GM18517 (cell line): Measurements from ENCODE around the gene CLEC4D.
A peak's percentile ranks its signal among the peaks of the same experiment; 100 is the strongest.
"Not testable (repeated sequence)": the region's sequence is repeated elsewhere in the genome, so short reads cannot be mapped to it uniquely, and the experiment has no call there.

Experiments used
- ATAC-seq: cut with Tn5 transposase; IDR thresholded peaks from one replicate; pipeline ENCODE4 v1.9.1; 2021; ENCODE audit warnings: mild to moderate bottlenecking, moderate library complexity; ENCODE audit not compliant: unreplicated experiment

Gene CLEC4D

GRCh38 chr12:8527250-8528130, 14.2 kb downstream of the CLEC4D start:
- no peak for ATAC-seq

- no peak for ATAC-seq
Observed at GRCh38 chr12:8532045-8532444, 18.7 kb downstream of the CLEC4D start.

DNA sequence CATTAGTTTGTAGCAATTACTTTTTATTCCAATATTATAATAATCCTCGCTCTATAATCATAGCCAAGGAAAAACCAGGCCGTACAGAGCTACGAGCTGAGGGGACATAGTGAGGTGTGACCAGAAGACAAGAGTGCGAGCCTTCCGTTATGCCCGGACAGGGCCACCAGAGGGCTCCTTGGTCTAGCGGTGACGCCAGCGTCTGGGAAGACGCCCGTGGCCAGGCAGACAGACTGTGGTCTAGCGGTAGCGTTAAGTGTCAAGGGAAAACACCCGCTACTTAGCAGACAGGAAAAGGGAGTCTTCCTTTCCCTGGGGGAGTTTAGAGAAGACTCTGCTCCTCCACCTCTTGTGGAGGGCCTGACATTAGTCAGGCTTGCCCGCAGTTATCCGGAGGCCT, 24.5 kb downstream of the CLEC4D start:
- not testable (repeated sequence) for ATAC-seq

DNA sequence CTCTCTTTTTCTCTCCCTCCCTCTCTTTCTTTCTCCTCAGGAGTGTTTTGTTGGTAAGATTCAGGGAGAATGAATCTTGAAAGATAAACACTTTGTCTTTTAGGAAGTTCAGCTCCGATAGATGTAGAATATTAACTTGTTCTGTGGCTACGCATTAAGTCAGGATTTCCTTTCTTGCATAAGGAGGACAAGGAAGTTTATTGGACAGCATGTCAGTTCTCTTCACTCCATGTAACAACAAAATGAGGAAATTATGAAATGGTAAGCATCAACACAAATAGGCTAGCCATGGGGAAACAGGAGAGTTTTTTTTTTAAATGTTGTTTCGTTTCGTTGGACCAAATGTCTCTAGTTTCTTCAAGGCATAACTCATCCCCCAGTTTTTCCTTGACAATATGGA, 27.5 kb downstream of the CLEC4D start, which contains the start of gene CLEC4E:
CLEC4E (minus strand) TSS at position 75 of the 400 bp plus-strand sequence. CDS start 108 bp downstream, outside the sequence.
- not testable (repeated sequence) for ATAC-seq

DNA sequence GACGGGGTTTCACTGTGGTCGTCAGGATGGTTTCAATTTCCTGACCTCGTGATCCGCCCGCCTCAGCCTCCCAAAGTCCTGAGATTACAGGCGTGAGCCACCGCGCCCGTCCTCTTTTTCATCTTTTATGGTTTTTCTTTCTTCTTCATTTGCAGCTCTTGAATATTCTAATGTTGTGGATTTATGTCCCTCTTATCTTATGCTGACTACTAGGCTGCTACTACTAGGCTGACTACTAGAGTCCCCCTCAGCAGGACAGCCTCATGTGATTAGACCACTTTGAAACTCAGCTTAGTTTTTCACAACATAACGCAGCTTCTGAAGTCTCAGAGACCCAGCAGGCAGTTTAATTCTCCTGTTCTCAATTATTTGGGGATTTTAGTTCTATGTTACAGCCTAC, 28.3 kb downstream of the CLEC4D start:
- no peak for ATAC-seq

DNA sequence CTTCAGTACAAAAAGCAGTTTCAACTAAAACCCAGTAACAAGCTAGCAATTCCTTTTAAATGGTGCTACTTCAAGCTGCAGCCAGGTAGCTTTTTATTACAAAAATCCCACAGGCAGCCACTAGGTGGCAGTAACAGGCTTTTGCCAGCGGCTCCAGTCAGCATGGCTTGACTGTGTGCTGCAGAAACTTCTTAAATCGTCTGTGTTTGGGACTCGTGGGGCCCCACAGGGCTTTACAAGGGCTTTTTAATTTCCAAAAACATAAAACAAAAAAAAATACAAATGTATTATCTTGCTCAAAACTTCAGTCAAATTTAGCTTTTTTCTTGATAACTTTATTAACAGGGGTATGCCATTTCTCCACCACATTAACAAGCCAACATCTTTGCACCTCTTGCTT, 31.0 kb downstream of the CLEC4D start:
- peak; percentile 76 for ATAC-seq

- ATAC-seq: no peak
Observed at GRCh38 chr12:8546591-8546990, 33.3 kb downstream of the CLEC4D start.

DNA sequence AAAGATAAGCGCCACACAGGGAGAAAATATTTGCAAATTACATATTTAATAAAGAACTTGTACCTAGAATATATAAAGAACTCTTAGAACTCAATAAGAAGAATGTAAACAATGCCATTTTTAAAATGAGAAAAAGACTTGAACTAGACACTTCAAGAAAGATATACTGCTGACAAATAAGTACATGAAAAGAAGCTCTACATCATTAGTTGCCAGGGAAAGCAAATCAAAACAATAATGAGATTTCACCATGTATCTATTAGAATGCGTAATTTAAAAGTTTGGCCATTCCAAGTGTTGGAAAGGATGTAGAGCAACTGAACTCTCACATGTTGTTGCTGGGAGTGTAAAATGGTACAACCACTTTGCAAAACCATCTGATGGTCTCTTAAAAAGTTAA, 34.3 kb downstream of the CLEC4D start:
- ATAC-seq: no peak

DNA sequence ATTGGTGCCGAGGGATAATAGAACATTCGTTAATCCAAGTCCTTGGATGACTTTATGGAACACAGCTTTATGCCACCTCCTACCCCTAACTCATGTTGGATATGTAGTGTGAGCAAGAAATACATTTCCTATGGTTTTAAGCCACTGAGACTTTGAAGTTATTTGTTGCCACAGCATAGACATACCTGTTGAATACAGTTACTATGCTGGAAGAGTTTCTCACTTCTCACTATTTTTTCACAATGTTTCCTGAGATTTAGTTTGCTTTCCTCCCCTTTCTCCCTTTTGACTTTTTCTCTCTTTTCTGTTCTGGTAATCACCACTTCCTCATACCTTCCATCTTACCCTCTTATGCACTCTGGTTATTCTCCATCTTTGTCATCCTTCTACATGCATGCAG, 34.9 kb downstream of the CLEC4D start:
- no peak for ATAC-seq

GRCh38 chr12:8549381-8549780, 36.1 kb downstream of the CLEC4D start:
- no peak for ATAC-seq

DNA sequence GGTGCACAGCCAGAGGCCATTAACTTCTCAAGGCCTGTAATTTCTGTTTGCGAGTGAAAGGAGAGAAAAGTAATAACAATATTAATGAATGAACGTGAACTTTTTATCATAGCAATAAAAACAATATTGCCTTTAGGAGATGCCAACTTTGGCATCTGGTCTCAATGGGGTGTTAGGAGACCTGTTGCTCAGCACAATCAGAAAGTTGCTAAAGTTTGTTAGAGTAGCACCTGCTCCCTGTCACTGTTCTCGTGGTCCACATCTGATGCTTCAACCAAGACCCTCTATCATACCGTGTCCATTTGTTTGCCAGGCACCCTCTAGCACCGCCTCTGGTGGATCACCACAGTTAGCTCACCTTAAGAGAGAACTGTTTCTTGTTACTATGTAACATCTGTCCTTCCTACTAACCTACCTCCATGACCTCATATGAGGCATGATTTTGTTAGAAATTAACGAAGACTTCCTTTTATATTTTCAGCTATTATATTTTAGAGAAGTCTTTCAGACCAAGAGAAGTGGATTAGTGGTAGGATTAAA, 39.9 kb downstream of the CLEC4D start:
- ATAC-seq: no peak

DNA sequence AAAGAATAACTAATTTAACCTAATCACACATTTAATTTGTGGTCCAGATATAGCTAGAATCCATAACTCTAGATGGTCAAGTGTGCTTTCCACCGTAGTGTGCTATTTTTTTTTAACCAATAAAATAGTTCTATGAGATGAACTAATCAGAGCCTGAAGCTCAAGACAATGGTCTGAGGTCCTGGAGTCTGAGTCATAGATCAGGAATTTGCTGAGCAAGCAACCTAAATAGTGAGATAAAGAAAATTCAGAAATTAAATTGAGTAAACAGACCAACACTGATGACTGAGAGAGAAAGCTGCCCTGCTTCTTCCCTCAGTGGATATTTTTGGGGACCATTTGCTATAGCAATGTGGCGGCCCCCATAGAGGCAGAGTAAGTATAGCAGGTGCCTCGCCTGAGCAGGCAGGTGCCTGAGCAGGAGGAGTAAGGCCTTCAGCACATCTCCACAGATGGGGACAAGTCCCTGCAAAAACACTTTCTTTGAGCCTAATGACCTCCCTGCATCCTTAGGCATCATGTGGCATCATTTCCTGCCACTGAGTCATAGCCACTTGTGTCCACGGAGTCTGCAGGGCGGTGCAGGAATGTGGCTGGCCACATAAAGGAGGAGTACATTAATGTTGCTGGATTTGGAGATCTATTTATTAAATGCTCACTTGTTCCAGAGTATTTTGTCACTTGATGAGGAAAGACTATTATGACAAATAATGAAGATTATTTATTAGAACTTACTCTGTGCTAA, 41.3 kb downstream of the CLEC4D start:
- no peak for ATAC-seq

DNA sequence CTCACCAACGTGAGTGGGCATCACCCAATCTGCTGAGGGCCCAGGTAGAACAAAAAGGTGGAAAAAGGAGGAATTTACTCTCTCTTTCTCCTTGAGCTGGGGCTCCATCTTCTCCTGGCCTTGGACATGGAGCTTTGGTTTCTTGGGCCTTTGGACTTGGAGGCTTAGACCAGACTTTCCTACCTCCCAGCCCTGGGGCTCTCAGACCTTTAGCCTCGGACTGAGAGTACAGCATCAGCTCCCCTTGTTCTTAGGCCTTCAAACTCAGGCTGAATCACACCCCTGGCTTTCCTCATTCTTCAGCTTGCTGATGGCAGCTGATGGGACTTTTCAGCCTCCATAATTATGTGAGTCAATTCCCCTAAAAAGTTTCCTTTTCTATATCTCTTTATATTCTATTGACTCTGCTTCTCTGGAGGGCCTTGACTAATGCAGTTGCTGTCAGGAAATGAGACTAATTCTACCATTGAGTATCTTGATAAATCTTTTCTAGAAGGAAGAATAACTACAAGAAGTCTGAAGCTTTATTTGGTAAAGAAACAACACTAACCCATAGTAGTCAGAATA, 43.3 kb downstream of the CLEC4D start:
- no peak for ATAC-seq

GRCh38 chr12:8559676-8560075, 46.4 kb downstream of the CLEC4D start:
- no peak for ATAC-seq

DNA sequence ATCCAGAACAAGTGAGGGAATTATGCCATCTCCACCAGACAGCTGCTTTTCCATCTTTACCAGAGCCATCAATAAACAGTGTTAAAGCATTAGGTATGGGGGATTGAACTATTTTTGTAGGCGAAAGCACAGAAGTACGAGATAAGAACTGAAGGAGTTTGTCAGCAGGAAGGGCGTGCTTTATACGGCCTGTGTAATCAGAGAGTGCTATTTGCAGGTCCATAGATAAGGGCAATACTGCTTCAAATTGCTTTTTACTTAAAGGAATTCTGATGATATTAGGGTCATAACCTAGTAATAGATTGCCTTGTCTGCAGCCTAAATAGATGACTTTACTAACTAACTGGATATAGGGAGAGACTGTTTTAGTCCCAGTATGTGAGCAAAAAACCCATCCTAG, 47.7 kb downstream of the CLEC4D start:
- no peak for ATAC-seq

- no peak for ATAC-seq
Observed at GRCh38 chr12:8562310-8562709, 49.0 kb downstream of the CLEC4D start.

GRCh38 chr12:8563356-8563755, 50.1 kb downstream of the CLEC4D start:
- ATAC-seq: no peak

GRCh38 chr12:8564656-8565055, 51.4 kb downstream of the CLEC4D start:
- no peak for ATAC-seq

DNA sequence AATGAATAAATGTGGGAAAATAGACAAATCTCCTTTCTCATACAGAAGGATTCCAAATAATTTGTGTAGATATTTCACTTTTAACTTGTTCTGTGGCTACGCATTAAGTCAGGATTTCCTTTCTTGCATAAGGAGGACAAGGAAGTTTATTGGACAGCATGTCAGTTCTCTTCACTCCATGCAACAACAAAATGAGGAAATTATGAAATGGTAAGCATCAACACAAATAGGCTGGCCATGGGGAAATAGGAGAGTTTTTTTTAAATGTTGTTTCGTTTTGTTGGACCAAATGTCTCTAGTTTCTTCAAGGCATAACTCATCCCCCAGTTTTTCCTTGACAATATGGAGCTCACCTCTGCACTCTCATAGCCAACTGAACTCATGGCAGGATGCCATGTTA, 52.7 kb downstream of the CLEC4D start:
- ATAC-seq: not testable (repeated sequence)

- no peak for ATAC-seq
Observed at GRCh38 chr12:8566525-8566924, 53.2 kb downstream of the CLEC4D start.
